ENCODE measurements around the gene CSNK2A1. TPM values are rescaled to one million over a fixed set of nuclear protein-coding genes. Genes with fewer than 3 reads are reported as not detected.

CSNK2A1 gene
- total RNA-seq, 2 donors from 2014 or later: 141 to 145 TPM

DNA sequence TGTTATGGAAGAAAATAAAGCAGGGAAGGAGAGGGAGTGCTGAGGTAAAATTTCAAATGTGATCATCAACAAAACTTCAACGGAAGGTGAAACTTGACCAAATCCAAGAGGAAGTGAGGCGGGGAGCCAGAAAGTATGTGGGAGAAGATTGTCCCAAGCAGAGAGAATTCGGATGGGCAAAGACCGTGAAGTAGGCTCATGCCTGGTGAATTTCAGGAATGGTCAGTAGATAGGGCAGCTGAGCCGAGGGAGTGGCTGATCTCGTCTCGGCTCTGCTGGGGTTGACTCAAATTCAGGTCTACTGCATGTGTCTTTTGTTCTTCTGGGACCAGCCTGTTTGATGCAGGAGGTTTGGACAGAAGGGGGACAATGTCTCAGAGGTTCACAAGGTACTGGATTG, 7.0 kb upstream of the CSNK2A1 start:
- Mint-ChIP-seq H3K4me1 (no peaks in the 10 kb centered on the region), H3K36me3 (ENCODE audit: low read depth) (no peaks in the 10 kb centered on the region), H3K27me3 (peaks cover 26% of the 10 kb centered on the region), H3K4me3 (no peak overlapping the region), H3K27ac (no peak overlapping the region), H3K9me3 (no peaks in the 10 kb centered on the region)
- ATAC-seq (replicated peaks): no peak

DNA sequence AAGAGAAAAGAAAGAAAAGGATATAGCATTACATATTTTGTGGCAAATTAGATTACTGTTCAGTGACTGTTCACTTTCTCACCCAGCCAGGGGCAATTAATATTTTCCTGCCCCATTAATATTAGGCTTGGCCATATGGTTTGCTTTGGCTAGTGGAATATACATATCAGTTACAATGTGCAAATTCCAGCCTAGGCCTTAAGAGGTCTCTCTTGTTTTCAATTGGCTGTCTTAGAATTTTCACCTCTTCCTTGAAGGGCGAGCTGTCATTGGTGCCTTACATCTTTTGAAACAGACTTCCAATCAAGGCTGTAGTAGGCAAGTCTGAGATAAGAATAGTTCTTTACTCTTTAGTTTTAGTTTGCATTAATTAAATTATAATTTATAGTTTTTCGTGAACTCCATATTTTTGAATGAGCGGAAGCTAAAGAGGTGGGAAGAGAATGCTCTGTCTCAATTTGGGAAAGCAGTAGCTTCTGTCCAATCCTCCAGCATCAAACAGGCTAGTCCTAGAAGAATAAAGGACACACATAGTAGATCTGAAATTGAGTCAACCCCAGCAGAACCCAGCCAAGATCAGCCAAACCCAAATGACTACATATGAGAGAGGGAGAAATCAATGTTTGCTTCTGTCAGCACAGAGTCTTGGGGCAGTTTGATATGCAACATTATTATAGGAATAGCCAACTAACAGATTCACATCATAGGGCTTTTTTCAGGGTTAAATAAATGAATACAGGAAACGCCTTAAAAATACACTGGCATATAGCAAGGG, 6.3 kb upstream of the CSNK2A1 start:
- Mint-ChIP-seq H3K4me1 (no peaks in the 10 kb centered on the region), H3K4me3 (no peak overlapping the region), H3K27ac (no peak overlapping the region), H3K27me3 (peaks cover 21% of the 10 kb centered on the region), H3K36me3 (ENCODE audit: low read depth) (no peaks in the 10 kb centered on the region), H3K9me3 (no peaks in the 10 kb centered on the region)
- ATAC-seq (replicated peaks): no peak

DNA sequence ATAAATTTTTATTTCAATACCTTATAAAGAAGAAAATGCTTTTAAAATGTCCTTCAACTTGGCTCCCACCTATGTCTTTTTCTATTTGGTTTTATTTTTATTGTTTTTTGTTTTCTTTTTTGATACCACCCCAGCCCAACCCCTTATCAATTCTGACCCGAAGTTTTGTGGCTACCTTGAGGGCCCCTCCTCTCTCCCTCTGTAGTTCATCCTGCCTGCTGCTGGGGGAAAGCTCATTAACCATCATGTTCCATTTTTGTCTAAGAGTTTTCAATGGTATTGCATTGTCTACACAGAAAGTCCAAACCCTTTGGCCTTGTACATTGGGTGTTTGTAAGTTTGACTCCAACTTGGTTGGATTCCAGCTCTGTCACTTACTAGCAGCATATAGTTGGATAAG, 5.3 kb upstream of the CSNK2A1 start:
- H3K27ac Mint-ChIP-seq: no peak overlapping the region
- peaks cover 5% of the 10 kb centered on the region for H3K4me1 Mint-ChIP-seq
- no peak overlapping the region for H3K4me3 Mint-ChIP-seq
- no peak for ATAC-seq (replicated peaks)
- H3K36me3 Mint-ChIP-seq (ENCODE audit: low read depth): no peaks in the 10 kb centered on the region
- peaks cover 17% of the 10 kb centered on the region for H3K27me3 Mint-ChIP-seq
- H3K9me3 Mint-ChIP-seq: peaks cover 5% of the 10 kb centered on the region

DNA sequence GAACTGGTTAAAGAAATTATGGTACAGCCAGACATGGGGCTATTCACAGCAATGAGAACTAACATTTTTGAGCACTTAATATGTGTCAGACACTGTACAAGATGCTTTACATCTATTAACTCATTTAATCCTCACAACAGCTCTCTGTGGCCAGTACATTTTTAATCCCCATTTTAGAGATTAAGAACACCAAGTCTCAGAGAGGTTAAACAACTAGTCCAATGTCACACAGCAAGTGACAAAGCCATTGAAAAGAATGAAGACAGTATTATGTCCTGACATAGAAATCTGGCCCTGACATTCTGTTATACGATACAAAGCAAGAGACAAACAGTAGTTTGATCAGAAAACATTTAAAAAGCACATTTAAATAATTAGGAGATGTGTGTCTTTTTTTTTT, 3.8 kb upstream of the CSNK2A1 start:
- Mint-ChIP-seq H3K27ac (no peak overlapping the region), H3K9me3 (peaks cover 5% of the 10 kb centered on the region), H3K4me3 (no peak overlapping the region), H3K36me3 (ENCODE audit: low read depth) (peaks cover 11% of the 10 kb centered on the region), H3K27me3 (peaks cover 16% of the 10 kb centered on the region), H3K4me1 (peaks cover 11% of the 10 kb centered on the region)
- no peak for ATAC-seq (replicated peaks)

DNA sequence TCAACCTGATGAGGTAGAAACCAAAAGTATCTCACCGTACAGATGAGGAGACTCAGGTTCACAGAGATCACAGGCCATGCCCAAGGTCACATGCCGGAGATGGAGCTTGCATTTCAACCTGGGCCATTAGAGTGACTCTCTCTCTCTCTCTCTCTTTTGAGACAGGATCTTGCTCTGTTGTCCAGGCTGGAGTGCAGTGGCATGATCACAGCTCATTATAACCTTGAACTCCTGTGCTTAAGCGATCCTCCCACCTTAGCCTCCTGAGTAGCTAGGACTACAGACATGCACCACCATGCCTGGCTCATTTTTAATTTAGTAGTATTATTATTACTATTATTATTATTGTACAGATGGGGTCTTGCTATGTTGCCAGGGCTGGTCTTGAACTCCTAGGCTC, 2.8 kb upstream of the CSNK2A1 start:
- peaks cover 13% of the 10 kb centered on the region for H3K27me3 Mint-ChIP-seq
- H3K36me3 Mint-ChIP-seq (ENCODE audit: low read depth): peaks cover 12% of the 10 kb centered on the region

DNA sequence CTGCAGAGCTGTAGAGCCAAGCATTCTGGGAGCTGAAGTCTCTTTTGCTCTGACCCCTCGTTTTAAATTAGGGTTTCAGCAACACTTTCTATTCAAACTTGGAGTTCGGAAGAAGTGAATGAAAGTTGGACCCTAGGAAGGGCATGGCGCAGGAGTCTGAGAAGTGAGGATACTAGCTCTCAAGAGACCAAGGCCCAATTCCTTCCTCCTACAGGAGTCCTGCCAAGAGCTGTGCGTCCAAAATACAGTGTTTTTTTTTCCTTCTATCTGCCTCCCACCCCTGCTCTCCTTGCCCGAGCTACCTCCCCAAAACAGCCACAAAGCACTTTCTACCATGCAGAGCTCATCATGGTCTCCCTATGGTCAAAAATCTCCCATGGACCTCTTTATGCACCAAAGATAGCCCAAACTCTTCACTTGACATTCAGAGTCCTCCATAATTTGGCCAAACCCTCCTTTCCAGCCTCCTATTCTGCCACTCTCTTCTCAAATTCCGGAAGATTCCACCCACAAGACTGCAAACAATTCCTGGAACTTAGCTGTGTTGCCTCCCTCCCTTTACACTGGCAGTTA, 649 bp upstream of the CSNK2A1 start:
- Mint-ChIP-seq H3K4me3 (peak overlapping the region; percentile 89), H3K9me3 (peaks cover 5% of the 10 kb centered on the region), H3K27ac (peak overlapping the region; percentile 98), H3K4me1 (peaks cover 26% of the 10 kb centered on the region), H3K27me3 (no peaks in the 10 kb centered on the region), H3K36me3 (ENCODE audit: low read depth) (peaks cover 22% of the 10 kb centered on the region)
- ATAC-seq (replicated peaks): no peak

More for the DNA sequence above, 2.8 kb upstream of the CSNK2A1 start:
- no peak overlapping the region for H3K4me3 Mint-ChIP-seq
- H3K27ac Mint-ChIP-seq: no peak overlapping the region
- ATAC-seq (replicated peaks): no peak
- H3K9me3 Mint-ChIP-seq: peaks cover 5% of the 10 kb centered on the region
- H3K4me1 Mint-ChIP-seq: peaks cover 16% of the 10 kb centered on the region

DNA sequence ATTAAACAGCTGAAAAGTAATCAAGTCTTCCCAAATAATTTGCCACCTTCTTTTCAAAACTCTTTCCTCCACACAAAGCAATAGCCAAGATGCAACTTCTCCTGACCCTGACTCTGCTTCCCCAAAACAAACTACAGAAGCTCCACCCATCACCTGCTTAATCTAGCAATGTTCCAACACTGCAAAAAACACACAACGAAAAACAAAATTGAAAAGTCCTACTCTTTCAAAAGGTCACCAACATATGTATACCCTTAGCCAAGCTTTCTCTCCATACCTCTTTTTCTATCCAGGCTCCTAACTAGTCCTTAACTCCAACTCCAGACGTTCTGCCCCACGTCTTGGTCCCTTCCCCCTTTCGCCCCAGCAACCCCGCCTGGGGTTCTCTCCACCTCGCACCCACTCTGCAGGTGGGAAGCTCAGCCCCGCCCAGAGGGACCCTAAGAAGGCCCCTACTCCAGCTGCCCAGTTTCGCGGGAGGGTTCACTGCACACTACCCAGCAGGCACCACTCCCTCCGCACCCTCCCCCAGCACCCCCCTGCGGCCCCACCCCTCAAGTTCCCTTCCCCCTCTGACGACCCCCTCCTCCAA, 717 bp downstream of the CSNK2A1 start:
- H3K4me3 Mint-ChIP-seq: peak overlapping the region; percentile 89
- no peak for ATAC-seq (replicated peaks)
- H3K36me3 Mint-ChIP-seq (ENCODE audit: low read depth): peaks cover 33% of the 10 kb centered on the region
- H3K9me3 Mint-ChIP-seq: peaks cover 5% of the 10 kb centered on the region
- H3K27me3 Mint-ChIP-seq: no peaks in the 10 kb centered on the region
- H3K27ac Mint-ChIP-seq: peak overlapping the region; percentile 98
- H3K4me1 Mint-ChIP-seq: peaks cover 35% of the 10 kb centered on the region

DNA sequence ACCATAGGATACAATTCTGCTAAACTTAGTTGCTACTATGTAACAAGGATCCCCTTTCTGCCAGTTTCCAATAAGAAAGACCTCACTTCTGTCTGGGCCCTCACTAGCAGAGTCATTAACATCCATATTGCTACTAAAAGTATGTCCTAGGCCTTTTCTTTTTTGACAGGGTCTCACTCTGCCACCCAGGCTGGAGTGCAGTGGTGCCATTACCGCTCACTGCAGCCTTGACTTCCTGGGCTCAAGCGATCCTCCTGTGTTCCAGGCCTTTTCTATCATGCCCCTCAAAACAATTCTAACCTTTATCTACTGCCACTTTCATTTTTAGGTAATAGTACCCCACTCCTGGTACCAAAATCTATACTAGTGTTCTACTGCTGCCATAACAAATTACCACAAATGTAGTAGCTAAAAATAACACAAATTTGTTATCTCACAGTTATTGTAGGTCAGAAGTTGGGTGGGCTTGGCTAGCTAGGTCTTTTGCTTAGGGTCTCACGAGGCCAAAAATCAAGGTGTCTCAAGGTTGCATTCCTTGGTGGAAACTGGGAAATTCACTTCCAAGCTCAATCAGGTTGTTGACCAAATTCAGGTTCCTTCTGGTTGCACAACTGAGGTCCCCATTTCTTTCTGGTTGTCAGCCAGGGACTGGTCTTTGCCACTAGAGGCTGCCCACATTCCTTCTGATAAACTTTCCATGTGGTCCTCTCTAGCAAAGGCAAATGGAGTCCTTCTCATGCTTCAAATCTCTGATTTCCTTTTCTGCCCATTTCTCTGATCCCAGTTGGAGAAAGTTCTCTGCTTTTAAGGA, 3.0 kb downstream of the CSNK2A1 start:
- ATAC-seq (replicated peaks): no peak
- no peak overlapping the region for H3K4me3 Mint-ChIP-seq
- H3K4me1 Mint-ChIP-seq: peaks cover 49% of the 10 kb centered on the region
- H3K27me3 Mint-ChIP-seq: no peaks in the 10 kb centered on the region
- H3K36me3 Mint-ChIP-seq (ENCODE audit: low read depth): peaks cover 49% of the 10 kb centered on the region
- H3K9me3 Mint-ChIP-seq: peaks cover 5% of the 10 kb centered on the region
- H3K27ac Mint-ChIP-seq: no peak overlapping the region

DNA sequence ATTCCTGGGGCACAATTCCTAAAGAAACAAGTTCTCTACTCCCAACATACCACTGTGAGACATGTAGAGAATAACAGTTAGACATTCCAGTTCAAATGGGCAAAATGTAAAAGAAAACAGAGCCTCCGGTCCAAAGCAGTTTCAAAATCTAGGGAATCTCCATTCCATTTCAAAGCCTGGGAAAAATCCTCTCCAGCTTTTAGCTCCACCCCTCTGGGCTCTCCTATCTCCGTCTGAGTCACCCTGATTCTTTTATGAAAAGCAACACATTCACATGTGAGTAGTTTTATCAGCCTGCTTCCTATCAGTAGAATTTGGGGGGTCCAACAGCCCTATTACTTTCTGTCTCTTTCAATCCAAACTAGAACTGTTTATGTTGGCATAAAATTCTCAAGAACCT, 3.7 kb downstream of the CSNK2A1 start:
- Mint-ChIP-seq H3K4me3 (no peak overlapping the region), H3K27me3 (no peaks in the 10 kb centered on the region), H3K4me1 (peaks cover 50% of the 10 kb centered on the region), H3K36me3 (ENCODE audit: low read depth) (peaks cover 56% of the 10 kb centered on the region), H3K9me3 (peaks cover 5% of the 10 kb centered on the region), H3K27ac (no peak overlapping the region)
- ATAC-seq (replicated peaks): no peak

DNA sequence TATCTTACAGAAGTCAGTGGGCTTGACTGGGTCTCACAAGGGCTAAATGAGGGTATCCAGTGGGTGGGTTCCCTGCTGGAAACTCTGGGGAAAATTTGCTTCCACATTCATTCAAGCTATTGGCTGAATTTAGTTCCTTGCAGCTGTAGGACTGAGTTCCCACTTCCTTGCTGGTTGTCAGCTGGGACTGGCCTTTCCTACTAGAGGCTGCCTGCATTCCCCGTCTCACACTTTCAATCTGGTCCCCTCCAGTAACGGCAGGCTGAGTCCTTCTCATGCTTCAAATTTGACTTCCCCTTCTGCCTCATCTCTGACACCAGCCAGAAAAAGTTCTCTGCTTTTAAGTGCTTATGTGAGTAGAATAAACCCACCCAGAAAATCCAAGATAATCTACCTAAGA, 4.4 kb downstream of the CSNK2A1 start:
- Mint-ChIP-seq H3K36me3 (ENCODE audit: low read depth) (peaks cover 61% of the 10 kb centered on the region), H3K27ac (no peak overlapping the region), H3K27me3 (no peaks in the 10 kb centered on the region), H3K9me3 (no peaks in the 10 kb centered on the region), H3K4me3 (peak overlapping the region; percentile 37), H3K4me1 (peaks cover 45% of the 10 kb centered on the region)
- no peak for ATAC-seq (replicated peaks)

DNA sequence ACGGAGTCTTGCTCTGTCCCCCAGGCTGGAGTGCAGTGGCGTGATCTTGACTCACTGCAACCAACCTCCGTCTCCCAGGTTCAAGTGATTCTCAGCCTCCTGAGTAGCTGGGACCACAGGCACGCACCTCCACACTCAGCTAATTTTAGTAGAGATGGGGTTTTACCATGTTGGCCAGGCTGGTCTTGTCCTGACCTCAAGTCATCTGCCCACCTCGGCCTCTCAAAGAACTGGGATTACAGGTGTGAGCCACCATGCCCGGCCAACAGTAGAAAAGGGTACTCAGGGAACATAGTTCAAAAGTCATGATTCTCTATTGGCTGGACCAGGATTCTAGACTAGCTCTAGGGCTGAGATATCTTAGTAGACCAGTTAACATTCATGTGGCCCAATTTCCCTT, 5.6 kb downstream of the CSNK2A1 start:
- Mint-ChIP-seq H3K27ac (peak overlapping the region; percentile 11), H3K27me3 (no peaks in the 10 kb centered on the region), H3K4me3 (peak overlapping the region; percentile 37), H3K36me3 (ENCODE audit: low read depth) (peaks cover 67% of the 10 kb centered on the region), H3K4me1 (peaks cover 45% of the 10 kb centered on the region), H3K9me3 (no peaks in the 10 kb centered on the region)
- no peak for ATAC-seq (replicated peaks)

DNA sequence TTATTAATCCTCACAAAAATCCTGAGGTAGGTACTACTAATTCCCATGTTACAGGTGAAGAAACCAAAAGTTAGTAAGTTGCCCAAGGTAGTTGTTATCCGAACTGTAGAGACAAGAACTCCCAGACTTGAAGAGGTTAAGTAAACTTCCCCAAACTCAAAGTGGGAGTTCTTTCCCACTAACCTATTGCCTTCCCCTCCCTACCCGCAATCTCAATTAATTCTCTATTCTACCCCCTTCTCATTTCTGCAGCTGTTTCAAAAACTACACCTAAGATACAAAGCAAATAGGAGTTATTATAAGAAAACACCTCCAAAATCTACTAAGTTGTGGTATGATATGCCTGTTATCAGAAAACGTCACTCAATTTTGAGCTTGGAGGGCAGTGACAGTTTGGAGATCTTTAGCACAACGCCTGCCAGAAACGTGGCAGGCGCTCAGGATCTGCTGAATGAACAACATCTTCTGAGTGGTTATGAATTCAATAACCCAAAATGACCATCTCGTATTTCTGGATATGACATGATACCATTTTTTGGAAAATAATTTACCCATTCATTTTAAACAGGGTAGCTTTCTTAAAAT, 7.1 kb downstream of the CSNK2A1 start:
- peaks cover 73% of the 10 kb centered on the region for H3K36me3 Mint-ChIP-seq (ENCODE audit: low read depth)
- H3K9me3 Mint-ChIP-seq: no peaks in the 10 kb centered on the region
- peaks cover 41% of the 10 kb centered on the region for H3K4me1 Mint-ChIP-seq
- no peak for ATAC-seq (replicated peaks)
- H3K27me3 Mint-ChIP-seq: no peaks in the 10 kb centered on the region
- H3K27ac Mint-ChIP-seq: no peak overlapping the region
- H3K4me3 Mint-ChIP-seq: no peak overlapping the region

DNA sequence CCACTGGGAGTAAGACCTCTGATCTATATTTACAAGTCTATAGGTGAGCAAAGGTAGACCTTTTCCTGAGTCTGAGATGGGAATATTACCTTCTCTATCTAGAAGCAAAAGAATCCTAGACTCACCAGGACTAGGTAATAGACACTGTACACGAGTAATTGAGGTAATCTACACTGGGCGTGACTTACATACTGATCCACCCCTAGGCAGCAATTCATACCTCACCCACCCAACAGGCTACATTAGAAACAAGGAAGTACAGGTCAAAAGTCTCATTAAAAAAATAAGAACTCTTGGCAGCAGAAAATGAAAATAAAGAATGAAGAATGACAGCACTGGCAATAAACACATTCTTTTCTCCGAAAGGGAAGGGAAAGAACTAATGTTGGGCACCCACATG, 7.6 kb downstream of the CSNK2A1 start:
- Mint-ChIP-seq H3K4me1 (peaks cover 41% of the 10 kb centered on the region), H3K9me3 (no peaks in the 10 kb centered on the region), H3K27me3 (no peaks in the 10 kb centered on the region), H3K4me3 (no peak overlapping the region), H3K27ac (no peak overlapping the region), H3K36me3 (ENCODE audit: low read depth) (peaks cover 77% of the 10 kb centered on the region)
- ATAC-seq (replicated peaks): no peak

DNA sequence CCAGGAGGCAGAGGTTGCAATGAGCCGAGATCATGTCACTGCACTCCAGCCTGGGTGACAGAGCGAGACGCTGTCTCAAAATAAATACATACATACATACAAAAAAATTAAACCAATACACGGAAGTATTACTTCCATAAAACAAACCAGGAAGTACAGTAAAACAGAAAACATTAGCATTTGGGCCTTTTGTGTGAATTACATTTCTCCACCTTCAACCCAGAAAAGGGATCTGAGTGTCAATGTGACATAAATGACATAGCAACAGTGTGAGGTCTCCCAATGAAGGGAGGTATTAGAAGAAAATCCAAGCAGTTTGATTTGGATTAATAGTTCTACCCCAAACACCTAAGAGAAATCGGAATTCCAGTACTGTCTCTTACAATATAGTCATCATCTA, 10.1 kb downstream of the CSNK2A1 start:
- no peak overlapping the region for H3K4me3 Mint-ChIP-seq
- H3K9me3 Mint-ChIP-seq: no peaks in the 10 kb centered on the region
- H3K27ac Mint-ChIP-seq: no peak overlapping the region
- H3K4me1 Mint-ChIP-seq: peaks cover 33% of the 10 kb centered on the region
- no peaks in the 10 kb centered on the region for H3K27me3 Mint-ChIP-seq
- peaks cover 81% of the 10 kb centered on the region for H3K36me3 Mint-ChIP-seq (ENCODE audit: low read depth)
- no peak for ATAC-seq (replicated peaks)
